Measurements from ENCODE around the gene DNAJC17. TPM values are rescaled to one million over a fixed set of nuclear protein-coding genes. Genes with fewer than 3 reads are reported as not detected.

Gene DNAJC17
- polyA plus RNA-seq, 2 of the 4 experiments (the other 2 are of a cell fraction), result 22.3 to 24.4 TPM

- Histone ChIP-seq H3K4me3 (no peak overlapping the region), H3K27ac (no peak overlapping the region), H3K4me2 (no peak overlapping the region), H3K4me1 (peaks cover 14% of the 10 kb centered on the region; the same call in 2 of the 3 replicates), H3K9me3 (no peaks in the 10 kb centered on the region)
- ChIA-PET POLR2A (no interaction called here), CTCF (interaction anchor here (0.6 to 6.1 kb wide), 6 partner anchors 9 to 91 kb away, joined by 3 to 40 read pairs (median 6); no protein-coding TSS in a partner anchor)
- TF ChIP-seq EHMT2 (IDR thresholded peaks at IDR 0.05; ENCODE audit: low read depth) (no peak), MAFK (IDR thresholded peaks at IDR 0.05; ENCODE audit: partially characterized antibody) (no peak), RAD21 (conservative IDR thresholded peaks at IDR 0.05 in 1 of 2, IDR thresholded peaks at IDR 0.05 in 1 of 2) (no peak), SMC3 (IDR thresholded peaks at IDR 0.05) (no peak), EP300 (IDR thresholded peaks at IDR 0.05) (no peak), POLR2A (IDR thresholded peaks at IDR 0.05; ENCODE audit: low read length) (no peak), EHF (CRISPR knock-in tag; IDR thresholded peaks at IDR 0.05) (no peak), SREBF2 (IDR thresholded peaks at IDR 0.05) (no peak), HEYL (CRISPR knock-in tag; IDR thresholded peaks at IDR 0.05) (no peak), ZFP36 (IDR thresholded peaks at IDR 0.05; ENCODE audit: borderline replicate concordance, partially characterized antibody) (no peak), ZNF302 (CRISPR knock-in tag; IDR thresholded peaks at IDR 0.05) (no peak)
- TF ChIP-seq, protein P1, sequence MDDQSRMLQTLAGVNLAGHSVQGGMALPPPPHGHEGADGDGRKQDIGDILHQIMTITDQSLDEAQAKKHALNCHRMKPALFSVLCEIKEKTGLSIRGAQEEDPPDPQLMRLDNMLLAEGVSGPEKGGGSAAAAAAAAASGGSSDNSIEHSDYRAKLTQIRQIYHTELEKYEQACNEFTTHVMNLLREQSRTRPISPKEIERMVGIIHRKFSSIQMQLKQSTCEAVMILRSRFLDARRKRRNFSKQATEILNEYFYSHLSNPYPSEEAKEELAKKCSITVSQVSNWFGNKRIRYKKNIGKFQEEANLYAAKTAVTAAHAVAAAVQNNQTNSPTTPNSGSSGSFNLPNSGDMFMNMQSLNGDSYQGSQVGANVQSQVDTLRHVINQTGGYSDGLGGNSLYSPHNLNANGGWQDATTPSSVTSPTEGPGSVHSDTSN (IDR thresholded peaks at IDR 0.05), result no peak
- 87% methylated on average over 17 of the region's 21 CpGs for WGBS (ENCODE audit: missing lambda C conversion rate)
- DNase-seq (ENCODE audit: low read depth in 1 of 2, low spot score in 1 of 2) (no peak), FAIRE-seq (no peak), ATAC-seq (no peak)
Measured at GRCh38 chr15:40768521-40769273, 38.6 kb downstream of the DNAJC17 start.

DNA sequence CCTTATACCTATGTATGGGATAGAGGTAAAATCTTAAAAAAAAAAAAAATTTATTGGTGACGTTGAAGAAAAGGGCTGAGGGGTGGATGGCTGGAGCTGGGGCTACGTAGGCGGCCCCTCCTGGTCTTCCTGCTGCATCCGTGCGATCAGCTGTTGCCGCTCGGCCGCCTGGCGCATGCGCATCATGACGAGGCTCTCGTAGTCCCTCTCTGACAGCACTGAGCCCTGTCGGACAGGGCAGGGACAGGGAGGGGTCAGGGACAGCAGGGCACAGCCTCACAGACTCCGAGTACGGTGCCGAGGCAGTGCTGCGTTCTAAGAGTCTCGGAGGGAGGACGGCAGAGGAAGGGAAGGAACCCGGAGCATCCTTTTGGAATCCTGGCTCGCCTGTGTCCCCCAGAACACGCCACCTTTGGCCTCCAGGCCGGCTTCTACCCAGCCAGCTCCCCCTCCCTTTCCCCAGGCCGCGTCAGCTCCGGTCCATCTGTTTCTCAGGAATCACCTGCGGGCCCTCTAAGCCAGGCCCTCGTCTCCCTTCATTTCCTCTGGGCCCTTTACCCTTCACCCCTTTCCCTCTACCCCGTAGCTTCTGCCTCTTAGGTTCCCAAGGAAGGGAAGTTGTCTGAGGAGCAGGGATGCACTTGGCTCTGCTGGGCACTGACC lies 39.3 kb downstream of the DNAJC17 start:
- CTCF ChIA-PET, result interaction anchor here (0.6 to 6.1 kb wide), 7 partner anchors 9 to 90 kb away, joined by 3 to 40 read pairs (median 6); no protein-coding TSS in a partner anchor
- no peak overlapping the region for H3K4me2 ChIP-seq
- H3K4me3 ChIP-seq, result no peak overlapping the region
- WGBS (ENCODE audit: missing lambda C conversion rate), result 95% methylated on average over 27 of the region's 29 CpGs
- DNase-seq (ENCODE audit: low read depth in 1 of 2, low spot score in 1 of 2) (no peak), FAIRE-seq (no peak), ATAC-seq (no peak)
- TF ChIP-seq ZC3H11A (IDR thresholded peaks at IDR 0.05) (no peak), JUN (IDR thresholded peaks at IDR 0.05) (no peak), CBX2 (IDR thresholded peaks at IDR 0.05; ENCODE audit: borderline replicate concordance, low read depth) (no peak), MAZ (IDR thresholded peaks at IDR 0.05; ENCODE audit: borderline replicate concordance, low read depth, low read length) (no peak), ESRRA (IDR thresholded peaks at IDR 0.05; ENCODE audit: borderline replicate concordance, low read length) (no peak), EHMT2 (IDR thresholded peaks at IDR 0.05; ENCODE audit: low read depth) (no peak), ZNF302 (CRISPR knock-in tag; IDR thresholded peaks at IDR 0.05) (no peak), HEYL (CRISPR knock-in tag; IDR thresholded peaks at IDR 0.05) (no peak), PHF8 (IDR thresholded peaks at IDR 0.05; ENCODE audit: borderline replicate concordance, low read depth) (no peak), HOXB13 (CRISPR knock-in tag; IDR thresholded peaks at IDR 0.05; ENCODE audit: low read depth) (no peak)
- TF ChIP-seq, protein P2, sequence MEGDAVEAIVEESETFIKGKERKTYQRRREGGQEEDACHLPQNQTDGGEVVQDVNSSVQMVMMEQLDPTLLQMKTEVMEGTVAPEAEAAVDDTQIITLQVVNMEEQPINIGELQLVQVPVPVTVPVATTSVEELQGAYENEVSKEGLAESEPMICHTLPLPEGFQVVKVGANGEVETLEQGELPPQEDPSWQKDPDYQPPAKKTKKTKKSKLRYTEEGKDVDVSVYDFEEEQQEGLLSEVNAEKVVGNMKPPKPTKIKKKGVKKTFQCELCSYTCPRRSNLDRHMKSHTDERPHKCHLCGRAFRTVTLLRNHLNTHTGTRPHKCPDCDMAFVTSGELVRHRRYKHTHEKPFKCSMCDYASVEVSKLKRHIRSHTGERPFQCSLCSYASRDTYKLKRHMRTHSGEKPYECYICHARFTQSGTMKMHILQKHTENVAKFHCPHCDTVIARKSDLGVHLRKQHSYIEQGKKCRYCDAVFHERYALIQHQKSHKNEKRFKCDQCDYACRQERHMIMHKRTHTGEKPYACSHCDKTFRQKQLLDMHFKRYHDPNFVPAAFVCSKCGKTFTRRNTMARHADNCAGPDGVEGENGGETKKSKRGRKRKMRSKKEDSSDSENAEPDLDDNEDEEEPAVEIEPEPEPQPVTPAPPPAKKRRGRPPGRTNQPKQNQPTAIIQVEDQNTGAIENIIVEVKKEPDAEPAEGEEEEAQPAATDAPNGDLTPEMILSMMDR (IDR thresholded peaks at IDR 0.05), result no peak
- TF ChIP-seq, protein P3, sequence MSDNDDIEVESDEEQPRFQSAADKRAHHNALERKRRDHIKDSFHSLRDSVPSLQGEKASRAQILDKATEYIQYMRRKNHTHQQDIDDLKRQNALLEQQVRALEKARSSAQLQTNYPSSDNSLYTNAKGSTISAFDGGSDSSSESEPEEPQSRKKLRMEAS (IDR thresholded peaks at IDR 0.05), result no peak
- TF ChIP-seq, protein P4, sequence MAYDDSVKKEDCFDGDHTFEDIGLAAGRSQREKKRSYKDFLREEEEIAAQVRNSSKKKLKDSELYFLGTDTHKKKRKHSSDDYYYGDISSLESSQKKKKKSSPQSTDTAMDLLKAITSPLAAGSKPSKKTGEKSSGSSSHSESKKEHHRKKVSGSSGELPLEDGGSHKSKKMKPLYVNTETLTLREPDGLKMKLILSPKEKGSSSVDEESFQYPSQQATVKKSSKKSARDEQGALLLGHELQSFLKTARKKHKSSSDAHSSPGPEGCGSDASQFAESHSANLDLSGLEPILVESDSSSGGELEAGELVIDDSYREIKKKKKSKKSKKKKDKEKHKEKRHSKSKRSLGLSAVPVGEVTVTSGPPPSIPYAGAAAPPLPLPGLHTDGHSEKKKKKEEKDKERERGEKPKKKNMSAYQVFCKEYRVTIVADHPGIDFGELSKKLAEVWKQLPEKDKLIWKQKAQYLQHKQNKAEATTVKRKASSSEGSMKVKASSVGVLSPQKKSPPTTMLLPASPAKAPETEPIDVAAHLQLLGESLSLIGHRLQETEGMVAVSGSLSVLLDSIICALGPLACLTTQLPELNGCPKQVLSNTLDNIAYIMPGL (CRISPR knock-in tag; IDR thresholded peaks at IDR 0.05; ENCODE audit: borderline replicate concordance), result no peak
- POLR2A ChIA-PET, result no interaction called here
- no peaks in the 10 kb centered on the region for H3K9me3 ChIP-seq
- no peak overlapping the region for H3K27ac ChIP-seq
- peaks cover 14% of the 10 kb centered on the region; the same call in 2 of the 3 replicates for H3K4me1 ChIP-seq

Data from A549 (cell line).